Activated T-cell treated with anti-CD3 and anti-CD28 coated beads, Interleukin-2, amount 50 U/mL, for 72 hours (primary cell): ENCODE results near the gene GAA. TPM values are rescaled to one million over a fixed set of nuclear protein-coding genes. Genes with fewer than 3 reads are reported as not detected.
"Not testable (repeated sequence)": the region's sequence is repeated elsewhere in the genome, so short reads cannot be mapped to it uniquely, and the experiment has no call there.

ENCODE experiments used
- ATAC-seq, 2 donors: fragments of 150-1000 bp; cut with Tn5 transposase; replicated peaks in 1 of 2; 2 replicates each; pipeline ENCODE4 v1.10.0; 2021; ENCODE audit warnings: moderate library complexity in 2 of 2, mild to moderate bottlenecking in 1 of 2
- DNase-seq, 2 donors: peaks; one replicate each; pipeline ENCODE4 v3.0.0; 2021 to 2022; ENCODE audit warnings: mixed read lengths in 1 of 2
- H3K27ac Mint-ChIP-seq: one replicate; pipeline ENCODE4 v1.8.0; 2022; ENCODE audit warnings: mild to moderate bottlenecking, moderate library complexity, mixed read lengths
- H3K27me3 Mint-ChIP-seq: one replicate; pipeline ENCODE4 v1.8.0; 2022; ENCODE audit warnings: low read depth, mixed read lengths
- H3K36me3 Mint-ChIP-seq, 2 donors: one replicate each; pipeline ENCODE4 v1.8.0; 2022; ENCODE audit warnings: mixed read lengths in 2 of 2, mild to moderate bottlenecking in 1 of 2; ENCODE audit not compliant: insufficient read depth in 2 of 2
- H3K4me1 Mint-ChIP-seq: one replicate; pipeline ENCODE4 v1.8.0; 2022; ENCODE audit warnings: low read depth, mixed read lengths
- H3K4me3 Mint-ChIP-seq, 2 donors: one replicate each; pipeline ENCODE4 v1.8.0; 2022; ENCODE audit warnings: mild to moderate bottlenecking in 2 of 2, mixed read lengths in 2 of 2, moderate library complexity in 2 of 2
- H3K9me3 Mint-ChIP-seq, 2 donors: one replicate each; pipeline ENCODE4 v1.8.0; 2022; ENCODE audit warnings: mixed read lengths in 2 of 2
- total RNA-seq, 2 donors: library from RNA; stranded (reverse); gene quantifications; one replicate each; pipeline ENCODE4 v1.2.3, GENCODE V29; 2022

GAA gene
- total RNA-seq, 2 donors from 2014 or later = 31.7 to 37.1 TPM

DNA sequence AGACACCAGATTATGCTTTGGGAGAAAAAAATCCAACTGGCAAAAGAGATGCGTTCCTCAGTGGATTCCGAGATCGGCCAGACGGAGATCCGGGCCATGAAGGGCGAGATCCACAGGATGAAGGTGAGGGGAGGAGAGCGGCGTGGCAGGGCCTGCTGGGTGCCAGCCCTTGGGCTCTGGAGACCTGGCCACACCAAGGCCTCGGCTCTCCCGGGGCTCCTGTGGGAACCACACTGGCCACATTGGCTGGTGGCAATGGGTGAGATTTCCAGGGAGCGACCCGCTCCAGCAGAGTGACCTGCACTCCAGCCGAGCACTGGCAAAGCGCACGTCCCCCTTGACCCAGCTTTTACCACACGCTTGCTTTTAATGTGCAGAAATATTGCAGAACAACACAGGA lies 11.6 kb upstream of the GAA start:
- Mint-ChIP-seq H3K4me1 (no peaks in the 10 kb centered on the region), H3K9me3 (no peaks in the 10 kb centered on the region), H3K27ac (no peak overlapping the region), H3K27me3 (no peaks in the 10 kb centered on the region), H3K4me3 (no peak overlapping the region), H3K36me3 (no peaks in the 10 kb centered on the region)
- no peak for ATAC-seq
- DNase-seq = no peak

DNA sequence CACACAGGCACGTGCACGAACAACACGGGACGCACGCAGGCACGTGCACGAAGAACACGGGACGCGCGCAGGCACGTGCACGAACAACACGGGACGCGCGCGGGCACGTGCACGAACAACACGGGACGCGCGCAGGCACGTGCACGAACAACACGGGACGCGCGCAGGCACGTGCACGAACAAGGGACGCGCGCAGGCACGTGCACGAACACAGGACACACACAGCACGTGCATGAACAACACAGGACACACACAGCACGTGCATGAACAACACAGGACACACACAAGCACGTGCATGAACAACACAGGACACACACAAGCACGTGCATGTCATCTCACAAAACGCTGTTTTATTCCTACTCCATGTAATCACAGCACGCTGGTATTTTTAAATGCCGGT lies 11.2 kb upstream of the GAA start:
- not testable (repeated sequence) for H3K36me3 Mint-ChIP-seq, DNase-seq, H3K27ac Mint-ChIP-seq, H3K4me3 Mint-ChIP-seq, H3K27me3 Mint-ChIP-seq, H3K4me1 Mint-ChIP-seq, H3K9me3 Mint-ChIP-seq, ATAC-seq

DNA sequence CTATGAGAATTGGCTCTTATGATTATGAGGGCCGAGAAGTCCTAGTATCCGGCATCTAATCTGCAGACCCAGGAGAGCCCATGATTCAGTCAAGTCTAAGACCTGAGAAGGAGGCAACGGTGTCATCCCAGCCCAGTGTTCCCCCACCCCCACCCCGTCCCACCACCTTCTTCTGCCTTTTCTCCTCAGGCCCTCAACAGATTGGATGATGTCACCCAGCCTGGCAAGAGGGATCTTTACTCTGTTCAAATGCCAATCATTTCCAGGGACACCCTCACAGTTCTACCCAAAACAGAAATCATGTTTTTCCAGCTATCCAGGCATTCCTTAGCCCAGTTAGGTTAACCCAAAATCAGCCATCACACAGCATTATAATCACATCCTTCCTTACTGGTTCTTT lies 10.0 kb upstream of the GAA start:
- DNase-seq (no peak), ATAC-seq (no peak)
- no peaks in the 10 kb centered on the region for H3K9me3 Mint-ChIP-seq
- no peaks in the 10 kb centered on the region for H3K27me3 Mint-ChIP-seq
- H3K27ac Mint-ChIP-seq = no peak overlapping the region
- no peaks in the 10 kb centered on the region for H3K36me3 Mint-ChIP-seq
- H3K4me1 Mint-ChIP-seq = no peaks in the 10 kb centered on the region
- H3K4me3 Mint-ChIP-seq = no peak overlapping the region

DNA sequence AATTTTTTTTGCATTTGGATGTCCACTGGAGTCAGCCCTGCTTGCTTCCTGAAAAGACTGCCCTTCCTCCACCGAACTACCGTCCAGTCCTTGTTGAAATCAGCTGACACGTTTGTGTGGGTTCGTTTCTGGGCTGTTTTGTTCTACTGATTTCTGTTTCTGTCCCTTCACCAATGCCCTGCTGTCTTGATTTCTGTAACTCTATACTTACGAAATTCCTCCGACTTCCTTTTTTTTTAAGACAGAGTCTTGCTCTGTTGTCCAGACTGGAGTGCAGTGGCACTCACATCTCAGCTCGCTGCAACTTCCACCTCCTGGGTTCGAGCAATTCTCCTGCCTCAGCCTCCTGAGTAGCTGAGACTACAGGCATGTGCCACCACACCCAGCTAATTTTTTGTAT lies 8.4 kb upstream of the GAA start:
- no peaks in the 10 kb centered on the region for H3K9me3 Mint-ChIP-seq
- DNase-seq (no peak), ATAC-seq (no peak)
- H3K27ac Mint-ChIP-seq = no peak overlapping the region
- H3K36me3 Mint-ChIP-seq = no peaks in the 10 kb centered on the region
- no peaks in the 10 kb centered on the region for H3K4me1 Mint-ChIP-seq
- no peaks in the 10 kb centered on the region for H3K27me3 Mint-ChIP-seq
- no peak overlapping the region for H3K4me3 Mint-ChIP-seq

DNA sequence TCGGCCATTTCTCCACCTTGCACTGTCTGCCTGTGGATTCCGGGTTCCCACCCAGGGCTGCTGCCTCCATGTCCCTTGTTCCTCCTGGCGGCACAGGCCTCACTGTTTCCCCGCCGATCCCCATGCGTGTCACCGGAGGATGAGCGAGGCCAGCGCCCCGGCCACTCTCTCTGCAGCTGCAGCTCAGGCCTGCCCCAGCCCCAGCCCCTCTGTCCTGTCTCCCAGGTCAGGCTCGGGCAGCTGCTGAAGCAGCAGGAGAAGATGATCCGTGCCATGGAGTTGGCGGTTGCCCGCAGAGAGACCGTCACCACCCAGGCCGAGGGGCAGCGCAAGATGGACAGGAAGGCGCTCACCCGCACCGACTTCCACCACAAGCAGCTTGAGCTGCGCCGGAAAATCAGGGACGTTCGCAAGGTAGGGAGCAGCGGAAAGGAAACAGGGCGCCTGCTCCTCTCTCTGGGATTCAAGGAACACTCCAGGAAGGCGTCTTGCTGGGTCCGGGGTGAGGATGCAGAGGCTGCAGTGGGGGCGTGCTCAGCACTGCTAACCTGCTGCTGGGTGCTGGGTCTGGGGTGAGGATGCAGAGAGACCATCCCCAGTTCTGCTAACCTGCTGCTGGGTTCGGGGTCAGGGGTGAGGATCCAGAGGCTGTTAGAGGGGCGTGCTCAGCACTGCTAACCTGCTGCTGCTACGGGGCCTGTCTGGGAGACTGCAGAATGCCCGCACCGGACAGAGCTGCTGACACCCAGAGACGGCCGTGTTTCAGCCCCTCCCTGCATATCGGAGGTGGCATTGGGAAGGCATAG lies 6.1 kb upstream of the GAA start:
- DNase-seq (no peak), ATAC-seq (no peak)
- Mint-ChIP-seq H3K27ac (no peak overlapping the region), H3K9me3 (no peaks in the 10 kb centered on the region), H3K27me3 (no peaks in the 10 kb centered on the region), H3K4me3 (no peak overlapping the region), H3K4me1 (peaks cover 9% of the 10 kb centered on the region), H3K36me3 (no peaks in the 10 kb centered on the region)

DNA sequence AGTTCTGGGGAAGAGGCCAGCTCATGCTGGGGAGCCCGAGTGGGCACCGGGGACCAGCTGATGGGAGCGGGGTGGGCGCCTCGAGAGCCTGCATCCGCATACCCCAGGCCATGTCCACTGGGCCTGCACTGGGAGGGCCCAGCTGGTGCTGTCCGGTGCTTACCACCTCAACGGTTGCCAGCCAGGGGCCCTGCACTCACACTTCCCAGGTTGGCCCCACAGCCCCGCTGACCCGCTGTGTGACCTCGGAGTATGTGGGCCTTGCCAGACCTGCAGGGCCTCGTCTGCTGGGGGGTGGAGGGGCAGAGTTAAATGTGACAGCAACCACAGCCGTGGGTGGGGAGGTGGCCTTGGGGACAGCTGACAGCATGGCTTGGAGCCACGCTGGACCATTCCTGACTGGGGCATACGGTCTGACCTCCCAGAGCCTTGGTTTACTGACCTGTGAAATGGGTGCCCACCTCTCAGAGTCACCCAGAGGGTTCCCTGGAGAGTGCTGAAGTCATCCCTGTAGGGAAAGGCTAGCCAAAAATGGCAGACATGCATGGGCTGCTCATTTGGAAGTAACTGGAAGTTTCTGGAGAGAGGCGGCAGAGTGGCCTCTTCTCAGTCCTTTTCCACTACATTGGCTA lies 5.4 kb upstream of the GAA start:
- Mint-ChIP-seq H3K36me3 (no peaks in the 10 kb centered on the region), H3K27me3 (no peaks in the 10 kb centered on the region), H3K9me3 (no peaks in the 10 kb centered on the region), H3K4me1 (peaks cover 17% of the 10 kb centered on the region), H3K27ac (no peak overlapping the region), H3K4me3 (no peak overlapping the region)
- DNase-seq (no peak), ATAC-seq (no peak)

DNA sequence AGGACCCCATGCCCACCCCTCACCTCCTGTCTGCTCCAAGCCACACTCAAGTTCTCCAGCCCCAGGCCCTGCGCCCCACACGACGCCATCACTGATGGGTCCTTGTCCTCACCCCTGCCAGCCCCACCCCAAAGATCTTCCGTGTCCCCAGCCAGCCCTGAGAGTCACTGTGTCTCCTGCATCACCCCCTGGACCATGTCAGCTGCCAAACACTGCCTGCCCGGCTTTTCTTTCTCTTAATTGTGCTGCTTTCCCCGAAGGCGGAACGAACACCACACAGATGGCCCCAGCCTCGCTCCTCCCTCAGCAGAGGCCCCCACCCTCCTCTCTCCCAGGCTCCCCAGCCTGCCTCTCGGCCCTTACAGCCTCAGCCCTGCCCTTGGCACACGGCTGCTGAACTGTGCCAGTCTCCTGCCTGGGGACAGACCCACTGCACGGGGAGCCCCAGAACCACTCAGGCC lies 4.8 kb upstream of the GAA start:
- no peaks in the 10 kb centered on the region for H3K36me3 Mint-ChIP-seq
- no peaks in the 10 kb centered on the region for H3K27me3 Mint-ChIP-seq
- no peaks in the 10 kb centered on the region for H3K9me3 Mint-ChIP-seq
- no peak overlapping the region for H3K4me3 Mint-ChIP-seq
- no peak for DNase-seq
- H3K4me1 Mint-ChIP-seq = peaks cover 18% of the 10 kb centered on the region
- no peak for ATAC-seq
- H3K27ac Mint-ChIP-seq = no peak overlapping the region

DNA sequence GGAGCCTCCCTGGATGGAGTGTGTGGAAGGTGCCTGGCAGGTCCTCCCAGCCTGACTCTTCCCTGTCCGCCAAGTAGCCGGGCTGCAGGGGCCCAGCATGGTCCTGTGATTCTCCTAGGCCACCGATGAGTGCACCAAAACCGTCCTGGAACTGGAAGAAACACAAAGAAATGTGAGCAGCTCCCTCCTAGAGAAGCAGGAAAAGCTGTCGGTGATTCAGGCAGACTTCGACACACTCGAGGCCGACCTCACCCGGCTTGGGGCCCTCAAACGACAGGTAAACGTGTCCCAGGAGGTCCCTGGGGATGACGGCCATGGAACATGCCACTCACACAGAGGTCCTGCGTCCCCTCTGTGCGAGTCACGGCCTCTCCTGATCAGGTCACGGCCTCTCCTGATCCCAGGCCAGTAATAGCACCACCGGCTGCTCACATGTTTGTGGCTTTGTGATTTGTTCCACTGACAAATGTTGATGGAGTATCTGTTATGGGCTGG lies 4.2 kb upstream of the GAA start:
- H3K36me3 Mint-ChIP-seq = no peaks in the 10 kb centered on the region
- H3K4me3 Mint-ChIP-seq = no peak overlapping the region
- H3K27ac Mint-ChIP-seq = no peak overlapping the region
- DNase-seq (no peak), ATAC-seq (no peak)
- H3K27me3 Mint-ChIP-seq = no peaks in the 10 kb centered on the region
- H3K9me3 Mint-ChIP-seq = no peaks in the 10 kb centered on the region
- peaks cover 22% of the 10 kb centered on the region for H3K4me1 Mint-ChIP-seq

DNA sequence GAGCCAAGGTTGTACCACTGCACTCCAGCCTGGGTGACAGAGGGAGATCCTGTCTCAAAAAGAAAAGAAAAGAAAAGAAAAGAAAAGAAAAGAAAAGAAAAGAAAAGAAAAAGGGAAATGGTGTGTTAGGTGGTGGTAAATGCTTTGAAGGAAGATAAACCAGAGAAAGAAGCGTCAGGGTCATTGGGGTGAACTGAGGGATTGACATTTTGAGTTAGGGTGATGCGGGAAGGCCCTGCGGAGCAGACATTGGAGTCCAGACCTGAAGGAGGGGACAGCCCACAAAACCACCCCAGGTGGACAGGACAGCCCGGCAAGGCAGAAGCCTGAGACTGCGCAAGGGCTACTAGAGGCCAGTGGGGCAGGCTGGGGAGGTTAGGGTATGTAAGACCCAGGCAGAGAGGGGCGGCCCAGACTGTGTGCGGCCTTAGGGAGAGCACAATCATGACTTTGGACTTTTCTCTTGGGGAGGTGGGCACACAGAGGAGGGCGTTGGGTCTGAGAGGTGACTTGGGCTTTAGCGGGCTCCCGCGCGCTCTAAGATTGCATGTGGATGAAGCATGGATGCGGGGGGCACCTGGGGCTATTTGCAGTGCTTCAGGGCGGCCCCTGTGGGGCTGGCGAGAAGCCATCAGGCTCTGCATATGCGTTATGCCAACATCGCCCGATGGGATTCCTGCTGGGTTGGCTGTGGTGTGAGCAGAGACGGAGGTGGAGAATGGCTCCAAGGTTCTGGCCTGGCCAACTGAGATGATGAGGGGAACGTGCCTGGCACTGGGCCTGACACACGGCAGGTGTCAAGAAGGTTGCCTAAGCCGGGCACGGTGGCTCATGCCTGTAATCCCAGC lies 3.3 kb upstream of the GAA start:
- DNase-seq = no peak
- Mint-ChIP-seq H3K27ac (no peak overlapping the region), H3K9me3 (no peaks in the 10 kb centered on the region), H3K4me1 (peaks cover 31% of the 10 kb centered on the region), H3K36me3 (no peaks in the 10 kb centered on the region), H3K27me3 (no peaks in the 10 kb centered on the region), H3K4me3 (no peak overlapping the region)
- no peak for ATAC-seq

DNA sequence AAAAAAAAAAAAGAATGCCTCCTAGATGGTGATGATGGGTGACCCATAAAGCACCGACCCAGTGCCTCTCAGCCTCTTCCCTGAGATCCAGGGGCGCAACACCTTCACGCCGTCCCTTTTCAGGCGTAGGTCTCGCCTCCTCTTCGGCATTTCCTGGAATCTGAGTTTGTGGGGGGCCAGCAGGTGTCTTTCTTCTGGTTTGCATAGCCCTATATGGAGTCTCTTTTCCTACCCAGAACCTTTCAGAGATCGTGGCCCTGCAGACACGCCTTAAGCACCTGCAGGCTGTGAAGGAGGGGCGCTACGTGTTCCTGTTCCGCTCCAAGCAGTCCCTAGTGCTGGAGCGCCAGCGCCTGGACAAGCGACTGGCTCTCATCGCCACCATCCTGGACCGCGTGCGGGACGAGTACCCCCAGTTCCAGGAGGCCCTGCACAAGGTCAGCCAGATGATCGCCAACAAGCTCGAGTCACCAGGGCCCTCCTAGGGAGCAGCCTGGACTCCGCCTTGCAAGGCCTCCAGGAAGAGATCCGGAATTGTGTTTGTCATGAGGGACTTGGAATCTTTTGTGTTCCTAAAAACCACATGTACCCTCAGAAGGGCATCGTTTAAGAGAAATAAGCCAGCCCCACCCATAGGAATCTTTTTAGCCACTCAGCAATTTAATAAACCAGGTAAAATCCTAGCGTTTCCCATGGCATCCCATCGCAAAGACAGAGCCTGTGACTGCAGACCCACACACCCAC lies 1.9 kb upstream of the GAA start:
- Mint-ChIP-seq H3K36me3 (no peaks in the 10 kb centered on the region), H3K4me1 (peaks cover 38% of the 10 kb centered on the region), H3K4me3 (peak overlapping the region; percentile 25 to 32), H3K9me3 (no peaks in the 10 kb centered on the region), H3K27ac (no peak overlapping the region), H3K27me3 (no peaks in the 10 kb centered on the region)
- DNase-seq = no peak
- ATAC-seq = no peak

DNA sequence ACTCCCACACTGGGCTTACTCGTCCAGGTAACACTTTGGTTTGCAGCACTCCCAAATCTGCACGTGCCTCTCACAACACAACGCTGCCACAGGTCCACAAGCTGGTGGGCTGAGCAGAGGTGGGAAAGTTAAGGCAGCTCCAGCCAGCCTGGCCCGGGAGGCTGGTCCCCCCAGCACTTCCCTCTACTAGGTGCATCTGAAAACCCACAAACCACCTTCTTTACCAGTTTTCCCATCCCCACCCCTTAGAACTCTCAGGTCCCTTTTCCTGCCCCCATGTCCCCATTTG lies 1.4 kb upstream of the GAA start:
- Mint-ChIP-seq H3K27ac (no peak overlapping the region), H3K27me3 (no peaks in the 10 kb centered on the region), H3K9me3 (no peaks in the 10 kb centered on the region), H3K36me3 (no peaks in the 10 kb centered on the region), H3K4me1 (peaks cover 38% of the 10 kb centered on the region), H3K4me3 (peak overlapping the region; percentile 93 to 97)
- no peak for DNase-seq
- no peak for ATAC-seq

DNA sequence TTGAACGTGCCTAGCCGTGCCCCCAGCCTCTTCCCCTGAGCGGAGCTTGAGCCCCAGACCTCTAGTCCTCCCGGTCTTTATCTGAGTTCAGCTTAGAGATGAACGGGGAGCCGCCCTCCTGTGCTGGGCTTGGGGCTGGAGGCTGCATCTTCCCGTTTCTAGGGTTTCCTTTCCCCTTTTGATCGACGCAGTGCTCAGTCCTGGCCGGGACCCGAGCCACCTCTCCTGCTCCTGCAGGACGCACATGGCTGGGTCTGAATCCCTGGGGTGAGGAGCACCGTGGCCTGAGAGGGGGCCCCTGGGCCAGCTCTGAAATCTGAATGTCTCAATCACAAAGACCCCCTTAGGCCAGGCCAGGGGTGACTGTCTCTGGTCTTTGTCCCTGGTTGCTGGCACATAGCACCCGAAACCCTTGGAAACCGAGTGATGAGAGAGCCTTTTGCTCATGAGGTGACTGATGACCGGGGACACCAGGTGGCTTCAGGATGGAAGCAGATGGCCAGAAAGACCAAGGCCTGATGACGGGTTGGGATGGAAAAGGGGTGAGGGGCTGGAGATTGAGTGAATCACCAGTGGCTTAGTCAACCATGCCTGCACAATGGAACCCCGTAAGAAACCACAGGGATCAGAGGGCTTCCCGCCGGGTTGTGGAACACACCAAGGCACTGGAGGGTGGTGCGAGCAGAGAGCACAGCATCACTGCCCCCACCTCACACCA lies 724 bp downstream of the GAA start:
- peak in 1 of 2 donors; percentile 26 for DNase-seq
- peak; percentile 20 to 27 for ATAC-seq
- Mint-ChIP-seq H3K27me3 (no peaks in the 10 kb centered on the region), H3K4me1 (peaks cover 38% of the 10 kb centered on the region), H3K4me3 (peak overlapping the region; percentile 91 to 94), H3K36me3 (no peaks in the 10 kb centered on the region), H3K9me3 (no peaks in the 10 kb centered on the region), H3K27ac (peak overlapping the region; percentile 90)
